ENCODE measurements around the gene BID. TPM values are rescaled to one million over a fixed set of nuclear protein-coding genes. Genes with fewer than 3 reads are reported as not detected.

Gene BID
- total and polyA plus RNA-seq, 2 of the 4 experiments (the other 2 are of a cell fraction) = 69.5 to 240 TPM

- TF ChIP-seq ELK1 (IDR thresholded peaks at IDR 0.05; ENCODE audit: borderline replicate concordance, low read depth, low read length) = no peak
- no peak for TF ChIP-seq MXI1 (IDR thresholded peaks at IDR 0.05; ENCODE audit: borderline replicate concordance, low read depth, low read length)
- no peak for TF ChIP-seq RAD21 (IDR thresholded peaks at IDR 0.05; ENCODE audit: low read length)
- TF ChIP-seq RCOR1 (IDR thresholded peaks at IDR 0.05; ENCODE audit: insufficient replicate concordance, low read length) = no peak
- TF ChIP-seq CEBPB (IDR thresholded peaks at IDR 0.05; ENCODE audit: low read depth, low read length) = no peak
- no peak for TF ChIP-seq RFX5 (IDR thresholded peaks at IDR 0.05; ENCODE audit: low read depth, low read length)
Measured at GRCh38 chr22:17770180-17771077, 3.8 kb downstream of the BID start (continued).
